RWPE1 (cell line): ENCODE results near the gene GRIK4.

Experiments
- CTCF ChIA-PET: fragments of 350-600 bp; sonication (Branson Sonifier 250); formaldehyde crosslinking; extraction: SDS; loops from one replicate; lab custom pipeline; 2021; lab: Yijun Ruan, JAX
- POLR2A ChIA-PET: fragments of 400-600 bp; formaldehyde crosslinking; extraction: SDS; loops from one replicate; lab custom pipeline; 2020; ENCODE audit warnings: antibody characterized with exemption; ENCODE audit not compliant: low non-redundant PET; lab: Yijun Ruan, JAX
- DNase-seq: peaks from one replicate; pipeline ENCODE4 v3.0.0; 2012; ENCODE audit warnings: low spot score
- H3K27ac ChIP-seq: fragments of 450-650 bp; 2 replicates; pipeline ENCODE4 v1.5.1; 2017
- CTCF ChIP-seq: fragments of 450-650 bp; conservative IDR thresholded peaks from 2 replicates; pipeline ENCODE4 v1.5.1; 2017; ENCODE audit warnings: low read depth, mild to moderate bottlenecking

GRIK4 gene

GRCh38 chr11:120793806-120794479, 282.4 kb downstream of the GRIK4 start:
- POLR2A ChIA-PET = no interaction called here
- CTCF ChIA-PET = no interaction called here
- no peak overlapping the region for H3K27ac ChIP-seq
- DNase-seq = no peak
- no peak for TF ChIP-seq CTCF

- no peak overlapping the region for H3K27ac ChIP-seq
- POLR2A ChIA-PET = no interaction called here
- CTCF ChIA-PET = no interaction called here
- no peak for TF ChIP-seq CTCF
- no peak for DNase-seq
Observed at GRCh38 chr11:120794748-120795147, 283.2 kb downstream of the GRIK4 start.

GRCh38 chr11:120795185-120795584, 283.6 kb downstream of the GRIK4 start:
- no peak for DNase-seq
- no peak for TF ChIP-seq CTCF
- no peak overlapping the region for H3K27ac ChIP-seq
- POLR2A ChIA-PET = no interaction called here
- CTCF ChIA-PET = no interaction called here

GRCh38 chr11:120797143-120797542, 285.6 kb downstream of the GRIK4 start:
- TF ChIP-seq CTCF = no peak
- CTCF ChIA-PET = interaction anchor here (1.3 kb wide), 1 partner anchor 398 kb away, joined by 4 read pairs; no protein-coding TSS in a partner anchor
- POLR2A ChIA-PET = no interaction called here
- no peak for DNase-seq
- H3K27ac ChIP-seq = no peak overlapping the region

GRCh38 chr11:120798854-120799253, 287.3 kb downstream of the GRIK4 start:
- ChIA-PET POLR2A (no interaction called here), CTCF (interaction anchor here (1.1 kb wide), 1 partner anchor 287 kb away, joined by 4 read pairs; the partner anchor contains the start of gene GRIK4)
- no peak for DNase-seq
- no peak for TF ChIP-seq CTCF
- H3K27ac ChIP-seq = no peak overlapping the region

GRCh38 chr11:120800206-120800605, 288.7 kb downstream of the GRIK4 start:
- CTCF ChIA-PET = interaction anchor here (1.1 kb wide), 1 partner anchor 289 kb away, joined by 4 read pairs; the partner anchor contains the start of gene GRIK4
- no peak overlapping the region for H3K27ac ChIP-seq
- POLR2A ChIA-PET = no interaction called here
- no peak for TF ChIP-seq CTCF
- DNase-seq = no peak
